ENCODE measurements around the gene CRY2. TPM values are rescaled to one million over a fixed set of nuclear protein-coding genes. Genes with fewer than 3 reads are reported as not detected.

Gene CRY2
- total RNA-seq, 1 experiment from 2014 or later, result 8.1 TPM

DNA sequence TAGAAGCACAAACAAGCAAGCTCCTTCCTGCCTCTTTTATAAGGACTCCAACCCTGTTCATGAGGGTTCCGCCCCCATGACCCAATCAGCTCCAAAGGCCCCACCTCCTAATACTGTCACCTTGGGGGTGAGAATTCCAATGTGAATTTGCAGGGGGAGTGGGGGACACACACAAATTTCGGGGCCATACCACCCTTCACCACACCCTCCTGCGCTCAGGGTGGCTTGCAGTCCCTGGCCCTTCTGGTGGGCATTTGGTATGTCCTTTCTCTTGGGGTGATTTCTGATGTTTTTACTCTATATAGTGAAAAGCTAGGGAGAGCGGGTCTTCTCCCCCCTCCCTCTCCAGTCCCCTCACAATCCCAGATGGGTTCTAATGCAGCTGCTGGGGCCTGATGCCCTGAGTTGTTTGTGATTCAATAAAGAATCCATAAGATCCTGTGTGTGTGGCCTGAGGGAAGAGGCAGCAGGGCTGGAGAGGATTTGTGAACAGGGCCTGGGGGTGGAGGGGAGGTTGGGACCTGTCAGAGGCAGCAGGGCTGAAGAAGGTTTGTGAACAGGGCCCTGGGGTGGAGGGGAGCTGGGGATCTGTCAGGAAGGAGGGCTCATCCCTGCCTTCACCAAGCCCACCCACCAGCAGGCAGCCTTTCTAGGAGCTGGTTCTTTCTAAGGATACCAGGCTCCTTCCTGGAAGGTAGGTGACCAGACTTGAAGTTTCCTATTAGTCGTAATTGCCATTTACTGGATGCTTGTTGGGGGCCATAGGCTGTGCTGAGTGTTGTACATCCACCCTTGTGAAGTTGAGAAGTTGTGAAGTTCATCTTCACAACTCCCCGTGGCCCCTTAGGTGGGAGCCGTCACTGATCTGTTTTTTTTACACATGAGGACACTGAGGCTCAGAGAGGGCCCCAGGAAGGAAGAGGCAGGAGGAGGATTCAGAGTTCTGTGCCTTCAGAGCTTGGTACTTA lies 34.4 kb upstream of the CRY2 start:
- no peak overlapping the region for H3K27ac Mint-ChIP-seq (ENCODE audit: low read depth, unreplicated experiment)
- intact Hi-C loops (cut with micrococcal nuclease), result no loop called here
- H3K4me3 Mint-ChIP-seq (ENCODE audit: unreplicated experiment), result no peak overlapping the region
- CTCF ChIA-PET, result no interaction called here
- DNase-seq (ENCODE audit: unreplicated experiment), result no peak
- TF ChIP-seq, protein P1, sequence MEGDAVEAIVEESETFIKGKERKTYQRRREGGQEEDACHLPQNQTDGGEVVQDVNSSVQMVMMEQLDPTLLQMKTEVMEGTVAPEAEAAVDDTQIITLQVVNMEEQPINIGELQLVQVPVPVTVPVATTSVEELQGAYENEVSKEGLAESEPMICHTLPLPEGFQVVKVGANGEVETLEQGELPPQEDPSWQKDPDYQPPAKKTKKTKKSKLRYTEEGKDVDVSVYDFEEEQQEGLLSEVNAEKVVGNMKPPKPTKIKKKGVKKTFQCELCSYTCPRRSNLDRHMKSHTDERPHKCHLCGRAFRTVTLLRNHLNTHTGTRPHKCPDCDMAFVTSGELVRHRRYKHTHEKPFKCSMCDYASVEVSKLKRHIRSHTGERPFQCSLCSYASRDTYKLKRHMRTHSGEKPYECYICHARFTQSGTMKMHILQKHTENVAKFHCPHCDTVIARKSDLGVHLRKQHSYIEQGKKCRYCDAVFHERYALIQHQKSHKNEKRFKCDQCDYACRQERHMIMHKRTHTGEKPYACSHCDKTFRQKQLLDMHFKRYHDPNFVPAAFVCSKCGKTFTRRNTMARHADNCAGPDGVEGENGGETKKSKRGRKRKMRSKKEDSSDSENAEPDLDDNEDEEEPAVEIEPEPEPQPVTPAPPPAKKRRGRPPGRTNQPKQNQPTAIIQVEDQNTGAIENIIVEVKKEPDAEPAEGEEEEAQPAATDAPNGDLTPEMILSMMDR (IDR thresholded peaks at IDR 0.05; ENCODE audit: unreplicated experiment), result no peak
- no peaks in the 10 kb centered on the region for H3K9me3 Mint-ChIP-seq (ENCODE audit: unreplicated experiment)
- peaks cover 11% of the 10 kb centered on the region for H3K4me1 Mint-ChIP-seq (ENCODE audit: insufficient read depth, unreplicated experiment)
- no TSS peak for BruUV-seq (replicated peaks)
- POLR2A ChIA-PET, result interaction anchor here (0.6 kb wide), 1 partner anchor 26 kb away, joined by 3 read pairs; no protein-coding TSS in a partner anchor
- H3K36me3 Mint-ChIP-seq (ENCODE audit: insufficient read depth, unreplicated experiment), result peaks cover 16% of the 10 kb centered on the region
- no peaks in the 10 kb centered on the region for H3K27me3 Mint-ChIP-seq (ENCODE audit: insufficient read depth, unreplicated experiment)

DNA sequence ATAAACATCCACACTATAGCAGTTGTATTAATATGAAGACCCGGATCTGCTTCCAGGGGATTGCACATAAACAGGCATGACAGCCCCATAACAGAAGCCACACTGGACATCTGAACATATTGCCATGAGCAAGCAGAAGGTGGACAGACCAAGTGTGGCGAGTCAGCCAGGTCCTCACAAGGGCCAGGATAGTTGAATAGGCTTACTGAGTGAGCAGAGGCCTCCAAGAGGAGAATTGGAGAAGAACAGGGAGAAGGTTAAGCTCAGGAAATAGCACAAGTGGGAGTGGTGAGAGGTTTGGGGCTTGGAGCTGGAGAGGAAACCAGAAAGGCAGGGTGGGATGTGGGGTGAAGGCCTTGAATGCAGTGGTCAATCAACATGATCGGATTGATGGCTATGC lies 31.5 kb upstream of the CRY2 start:
- DNase-seq (ENCODE audit: unreplicated experiment), result peak; percentile 24
- ChIA-PET POLR2A (interaction anchor here (4.8 kb wide), 1 partner anchor 10 kb away, joined by 20 read pairs; the partner anchor contains the start of gene SLC35C1), CTCF (interaction anchor here (0.7 kb wide), 1 partner anchor 682 kb away, joined by 3 read pairs; no protein-coding TSS in a partner anchor)
- peak overlapping the region; percentile 72 for H3K27ac Mint-ChIP-seq (ENCODE audit: low read depth, unreplicated experiment)
- H3K4me1 Mint-ChIP-seq (ENCODE audit: insufficient read depth, unreplicated experiment), result peaks cover 5% of the 10 kb centered on the region
- H3K9me3 Mint-ChIP-seq (ENCODE audit: unreplicated experiment), result no peaks in the 10 kb centered on the region
- intact Hi-C loops (cut with micrococcal nuclease), result no loop called here
- BruUV-seq (replicated peaks), result no TSS peak
- TF ChIP-seq, protein P1 (IDR thresholded peaks at IDR 0.05; ENCODE audit: unreplicated experiment), result peak; percentile 4
- no peaks in the 10 kb centered on the region for H3K27me3 Mint-ChIP-seq (ENCODE audit: insufficient read depth, unreplicated experiment)
- no peak overlapping the region for H3K4me3 Mint-ChIP-seq (ENCODE audit: unreplicated experiment)
- peaks cover 11% of the 10 kb centered on the region for H3K36me3 Mint-ChIP-seq (ENCODE audit: insufficient read depth, unreplicated experiment)

DNA sequence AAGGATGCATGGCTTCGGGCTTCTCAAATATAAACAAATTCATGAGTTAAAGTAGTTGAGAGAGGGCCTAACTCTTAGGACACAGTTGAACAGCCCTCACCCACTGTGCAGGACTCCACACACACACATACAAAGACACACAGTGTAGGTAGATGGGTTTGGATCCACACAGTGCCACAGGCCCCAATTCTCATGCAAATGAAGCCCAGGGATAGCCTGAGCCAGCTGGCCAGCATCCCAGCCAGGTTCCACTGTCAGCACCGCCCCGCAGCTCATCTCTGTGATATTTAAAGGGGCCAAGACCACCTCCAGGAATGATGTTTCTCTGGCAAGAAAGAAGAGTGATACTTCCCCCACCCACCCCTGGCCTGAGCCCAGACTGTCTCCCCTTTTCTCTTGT lies 30.7 kb upstream of the CRY2 start:
- Mint-ChIP-seq H3K27ac (ENCODE audit: low read depth, unreplicated experiment) (no peak overlapping the region), H3K36me3 (ENCODE audit: insufficient read depth, unreplicated experiment) (peaks cover 11% of the 10 kb centered on the region), H3K4me1 (ENCODE audit: insufficient read depth, unreplicated experiment) (peaks cover 5% of the 10 kb centered on the region), H3K4me3 (ENCODE audit: unreplicated experiment) (no peak overlapping the region), H3K27me3 (ENCODE audit: insufficient read depth, unreplicated experiment) (no peaks in the 10 kb centered on the region), H3K9me3 (ENCODE audit: unreplicated experiment) (no peaks in the 10 kb centered on the region)
- ChIA-PET CTCF (interaction anchor here (0.6 to 0.7 kb wide), 3 partner anchors 56 to 683 kb away, joined by 3 read pairs; no protein-coding TSS in a partner anchor), POLR2A (interaction anchor here (4.8 kb wide), 1 partner anchor 11 kb away, joined by 20 read pairs; the partner anchor contains the start of gene SLC35C1)
- no peak for DNase-seq (ENCODE audit: unreplicated experiment)
- TF ChIP-seq, protein P1 (IDR thresholded peaks at IDR 0.05; ENCODE audit: unreplicated experiment), result no peak
- intact Hi-C loops (cut with micrococcal nuclease), result no loop called here
- no TSS peak for BruUV-seq (replicated peaks)

DNA sequence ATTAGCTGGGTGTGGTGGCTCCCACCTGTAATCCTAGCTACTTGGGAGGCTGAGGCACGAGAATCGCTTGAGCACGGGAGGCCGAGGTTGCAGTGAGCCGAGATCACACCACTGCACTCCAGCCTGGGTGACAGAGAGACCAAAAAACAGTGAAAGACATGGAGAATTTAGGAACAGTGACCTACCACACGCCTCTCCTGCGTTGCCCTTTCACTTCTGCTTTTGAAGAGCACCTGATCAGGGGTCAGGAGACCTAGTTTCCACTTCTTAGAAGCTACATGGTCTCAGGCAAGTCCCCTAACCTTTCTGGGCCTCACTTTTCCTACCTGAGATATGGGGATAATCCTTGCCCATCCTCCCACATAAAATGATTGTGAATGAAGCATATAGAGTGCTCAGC lies 30.1 kb upstream of the CRY2 start:
- Mint-ChIP-seq H3K27ac (ENCODE audit: low read depth, unreplicated experiment) (no peak overlapping the region), H3K36me3 (ENCODE audit: insufficient read depth, unreplicated experiment) (peaks cover 5% of the 10 kb centered on the region), H3K27me3 (ENCODE audit: insufficient read depth, unreplicated experiment) (no peaks in the 10 kb centered on the region), H3K9me3 (ENCODE audit: unreplicated experiment) (no peaks in the 10 kb centered on the region), H3K4me1 (ENCODE audit: insufficient read depth, unreplicated experiment) (peaks cover 5% of the 10 kb centered on the region), H3K4me3 (ENCODE audit: unreplicated experiment) (no peak overlapping the region)
- POLR2A ChIA-PET, result interaction anchor here (4.8 kb wide), 1 partner anchor 11 kb away, joined by 20 read pairs; the partner anchor contains the start of gene SLC35C1
- intact Hi-C loops (cut with micrococcal nuclease), result no loop called here
- BruUV-seq (replicated peaks), result no TSS peak
- DNase-seq (ENCODE audit: unreplicated experiment), result no peak
- CTCF ChIA-PET, result interaction anchor here (0.6 kb wide), 1 partner anchor 149 kb away, joined by 3 read pairs; no protein-coding TSS in a partner anchor
- TF ChIP-seq, protein P1 (IDR thresholded peaks at IDR 0.05; ENCODE audit: unreplicated experiment), result no peak

Data from MCF 10A (cell line).